ENCODE results near the gene DPP6. TPM values are rescaled to one million over a fixed set of nuclear protein-coding genes. Genes with fewer than 3 reads are reported as not detected.

The DPP6 gene
- total RNA-seq, 2 experiments from 2014 or later, result not detected

DNA sequence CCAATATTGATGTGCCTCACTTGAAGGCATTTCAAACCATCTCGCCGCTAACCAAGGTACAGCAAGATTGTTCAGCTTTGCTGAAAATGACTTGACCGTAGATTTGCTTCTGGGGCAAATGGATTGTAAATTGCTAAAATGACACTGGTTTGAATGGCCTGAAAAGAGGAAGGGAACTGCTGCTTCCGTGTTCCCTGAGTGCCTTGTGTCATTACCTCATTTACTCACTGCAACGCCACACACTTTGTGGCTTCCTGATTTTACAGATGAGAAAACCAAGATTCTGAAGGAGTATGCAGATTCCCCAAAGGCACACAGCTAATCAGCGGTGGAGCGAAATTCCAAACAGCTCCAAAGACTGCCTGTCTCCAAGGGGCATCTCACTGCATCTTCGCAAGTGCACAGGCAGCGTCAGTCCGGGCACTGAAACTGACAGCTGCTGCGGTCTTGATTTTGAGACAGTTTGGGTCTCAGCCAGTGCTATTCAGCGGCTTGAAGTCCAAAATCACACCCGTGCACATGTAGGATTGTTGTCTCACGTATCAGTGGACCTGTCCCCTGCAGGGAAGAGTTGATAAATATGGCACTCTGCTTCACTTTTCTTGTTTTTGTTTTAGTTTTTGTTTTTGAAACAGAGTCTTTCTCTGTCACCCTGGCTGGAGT, 290.9 kb downstream of the DPP6 start:
- BruUV-seq (replicated peaks), result no TSS peak
- Histone ChIP-seq H3K4me2 (ENCODE audit: low read length) (no peak overlapping the region), H3K4me3 (ENCODE audit: low read depth, low read length, poor library complexity, severe bottlenecking) (no peak overlapping the region), H4K20me1 (ENCODE audit: insufficient read depth, low read length) (no peaks in the 10 kb centered on the region), H3K27ac (ENCODE audit: low read depth, low read length, poor library complexity, severe bottlenecking) (no peak overlapping the region), H3K4me1 (ENCODE audit: insufficient read depth, low read length, poor library complexity, severe bottlenecking) (no peaks in the 10 kb centered on the region), H3K9me2 (ENCODE audit: insufficient read depth, low read length) (no peaks in the 10 kb centered on the region), H3K79me2 (ENCODE audit: insufficient read depth, low read depth, low read length) (no peaks in the 10 kb centered on the region), H3K9me3 (ENCODE audit: low read length) (no peaks in the 10 kb centered on the region), H3K36me3 (ENCODE audit: insufficient read depth, low read length) (no peaks in the 10 kb centered on the region), H2AFZ (ENCODE audit: low read length) (no peak overlapping the region)
- TF ChIP-seq EZH2phosphoT487 (IDR thresholded peaks at IDR 0.05; ENCODE audit: borderline replicate concordance, low read depth, low read length) (no peak), CTCF (conservative IDR thresholded peaks at IDR 0.05; ENCODE audit: low read length) (no peak)
- ChIA-PET POLR2A (no interaction called here), CTCF (ENCODE audit: unreplicated experiment) (no interaction called here)
- DNase-seq (ENCODE audit: low spot score), result no peak
- intact Hi-C loops (cut with micrococcal nuclease; ENCODE audit: unreplicated experiment), result no loop called here

DNA sequence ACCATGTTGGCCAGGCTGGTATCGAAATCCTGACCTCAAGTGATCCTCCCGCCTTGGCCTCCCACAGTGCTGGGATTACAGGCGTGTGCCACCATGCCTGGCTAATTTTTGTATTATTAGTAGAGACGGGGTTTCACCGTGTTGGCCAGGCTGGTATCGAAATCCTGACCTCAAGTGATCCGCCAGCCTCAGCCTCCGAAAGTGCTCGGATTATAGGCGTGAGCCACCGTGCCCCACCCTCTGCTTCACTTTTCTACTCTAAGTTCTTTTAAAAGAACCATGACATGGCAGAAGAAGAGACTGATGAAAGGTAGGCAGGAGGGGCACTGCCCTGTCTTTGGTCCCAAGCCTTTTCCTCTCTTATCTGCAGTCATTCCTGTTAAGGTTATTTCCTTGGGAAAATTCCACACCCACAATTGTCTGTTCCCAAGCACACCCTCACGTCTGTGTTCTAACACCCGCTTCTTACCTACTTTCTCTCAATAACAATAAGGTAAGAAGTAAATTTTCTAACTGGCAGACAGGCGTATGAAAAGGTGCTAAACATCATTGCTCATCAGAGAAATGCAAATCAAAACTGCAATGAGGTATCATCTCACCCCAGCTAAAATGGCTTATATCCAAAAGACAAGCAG, 291.7 kb downstream of the DPP6 start:
- ChIA-PET POLR2A (no interaction called here), CTCF (ENCODE audit: unreplicated experiment) (no interaction called here)
- no peak for TF ChIP-seq EZH2phosphoT487 (IDR thresholded peaks at IDR 0.05; ENCODE audit: borderline replicate concordance, low read depth, low read length)
- Histone ChIP-seq H3K79me2 (ENCODE audit: insufficient read depth, low read depth, low read length) (no peaks in the 10 kb centered on the region), H3K9me2 (ENCODE audit: insufficient read depth, low read length) (no peaks in the 10 kb centered on the region), H2AFZ (ENCODE audit: low read length) (no peak overlapping the region), H3K9me3 (ENCODE audit: low read length) (no peaks in the 10 kb centered on the region), H3K4me3 (ENCODE audit: low read depth, low read length, poor library complexity, severe bottlenecking) (no peak overlapping the region), H4K20me1 (ENCODE audit: insufficient read depth, low read length) (no peaks in the 10 kb centered on the region), H3K36me3 (ENCODE audit: insufficient read depth, low read length) (no peaks in the 10 kb centered on the region), H3K27ac (ENCODE audit: low read depth, low read length, poor library complexity, severe bottlenecking) (no peak overlapping the region), H3K4me1 (ENCODE audit: insufficient read depth, low read length, poor library complexity, severe bottlenecking) (no peaks in the 10 kb centered on the region), H3K4me2 (ENCODE audit: low read length) (no peak overlapping the region)
- no TSS peak for BruUV-seq (replicated peaks)
- no peak for DNase-seq (ENCODE audit: low spot score)
- intact Hi-C loops (cut with micrococcal nuclease; ENCODE audit: unreplicated experiment), result no loop called here

GRCh38 chr7:154345093-154345492, 292.9 kb downstream of the DPP6 start:
- POLR2A ChIA-PET, result no interaction called here

More at GRCh38 chr7:154345093-154345492, 292.9 kb downstream of the DPP6 start:
- TF ChIP-seq EZH2phosphoT487 (IDR thresholded peaks at IDR 0.05; ENCODE audit: borderline replicate concordance, low read depth, low read length) (no peak), CTCF (conservative IDR thresholded peaks at IDR 0.05; ENCODE audit: low read length) (no peak)
- no peaks in the 10 kb centered on the region for H3K79me2 ChIP-seq (ENCODE audit: insufficient read depth, low read depth, low read length)
- DNase-seq (ENCODE audit: low spot score), result no peak
- H4K20me1 ChIP-seq (ENCODE audit: insufficient read depth, low read length), result no peaks in the 10 kb centered on the region
- no peak overlapping the region for H2AFZ ChIP-seq (ENCODE audit: low read length)
- H3K4me3 ChIP-seq (ENCODE audit: low read depth, low read length, poor library complexity, severe bottlenecking), result no peak overlapping the region
- no peaks in the 10 kb centered on the region for H3K9me3 ChIP-seq (ENCODE audit: low read length)
- no peak overlapping the region for H3K4me2 ChIP-seq (ENCODE audit: low read length)
- no peaks in the 10 kb centered on the region for H3K4me1 ChIP-seq (ENCODE audit: insufficient read depth, low read length, poor library complexity, severe bottlenecking)
- intact Hi-C loops (cut with micrococcal nuclease; ENCODE audit: unreplicated experiment), result no loop called here
- BruUV-seq (replicated peaks), result no TSS peak
- CTCF ChIA-PET (ENCODE audit: unreplicated experiment), result no interaction called here
- H3K36me3 ChIP-seq (ENCODE audit: insufficient read depth, low read length), result no peaks in the 10 kb centered on the region
- no peak overlapping the region for H3K27ac ChIP-seq (ENCODE audit: low read depth, low read length, poor library complexity, severe bottlenecking)
- no peaks in the 10 kb centered on the region for H3K9me2 ChIP-seq (ENCODE audit: insufficient read depth, low read length)
